ENCODE results near the gene MEP1B. TPM values are rescaled to one million over a fixed set of nuclear protein-coding genes. Genes with fewer than 3 reads are reported as not detected.
A peak's percentile ranks its signal among the peaks of the same experiment; 100 is the strongest.

The MEP1B gene
- total RNA-seq, 1 donor = not detected

- no peak for DNase-seq (ENCODE audit: low read depth)
- no peak overlapping the region for H3K4me3 ChIP-seq (ENCODE audit: low read depth, low read length)
- TF ChIP-seq, protein P1, sequence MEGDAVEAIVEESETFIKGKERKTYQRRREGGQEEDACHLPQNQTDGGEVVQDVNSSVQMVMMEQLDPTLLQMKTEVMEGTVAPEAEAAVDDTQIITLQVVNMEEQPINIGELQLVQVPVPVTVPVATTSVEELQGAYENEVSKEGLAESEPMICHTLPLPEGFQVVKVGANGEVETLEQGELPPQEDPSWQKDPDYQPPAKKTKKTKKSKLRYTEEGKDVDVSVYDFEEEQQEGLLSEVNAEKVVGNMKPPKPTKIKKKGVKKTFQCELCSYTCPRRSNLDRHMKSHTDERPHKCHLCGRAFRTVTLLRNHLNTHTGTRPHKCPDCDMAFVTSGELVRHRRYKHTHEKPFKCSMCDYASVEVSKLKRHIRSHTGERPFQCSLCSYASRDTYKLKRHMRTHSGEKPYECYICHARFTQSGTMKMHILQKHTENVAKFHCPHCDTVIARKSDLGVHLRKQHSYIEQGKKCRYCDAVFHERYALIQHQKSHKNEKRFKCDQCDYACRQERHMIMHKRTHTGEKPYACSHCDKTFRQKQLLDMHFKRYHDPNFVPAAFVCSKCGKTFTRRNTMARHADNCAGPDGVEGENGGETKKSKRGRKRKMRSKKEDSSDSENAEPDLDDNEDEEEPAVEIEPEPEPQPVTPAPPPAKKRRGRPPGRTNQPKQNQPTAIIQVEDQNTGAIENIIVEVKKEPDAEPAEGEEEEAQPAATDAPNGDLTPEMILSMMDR (IDR thresholded peaks at IDR 0.05; ENCODE audit: insufficient read depth, low read length) = no peak
Measured at GRCh38 chr18:32252141-32252860, 62.5 kb downstream of the MEP1B start.

GRCh38 chr18:32255570-32255969 is 65.7 kb downstream of the MEP1B start:
- H3K4me3 ChIP-seq (ENCODE audit: low read depth, low read length) = no peak overlapping the region
- DNase-seq (ENCODE audit: low read depth) = no peak
- TF ChIP-seq, protein P1 (IDR thresholded peaks at IDR 0.05; ENCODE audit: insufficient read depth, low read length) = no peak

DNA sequence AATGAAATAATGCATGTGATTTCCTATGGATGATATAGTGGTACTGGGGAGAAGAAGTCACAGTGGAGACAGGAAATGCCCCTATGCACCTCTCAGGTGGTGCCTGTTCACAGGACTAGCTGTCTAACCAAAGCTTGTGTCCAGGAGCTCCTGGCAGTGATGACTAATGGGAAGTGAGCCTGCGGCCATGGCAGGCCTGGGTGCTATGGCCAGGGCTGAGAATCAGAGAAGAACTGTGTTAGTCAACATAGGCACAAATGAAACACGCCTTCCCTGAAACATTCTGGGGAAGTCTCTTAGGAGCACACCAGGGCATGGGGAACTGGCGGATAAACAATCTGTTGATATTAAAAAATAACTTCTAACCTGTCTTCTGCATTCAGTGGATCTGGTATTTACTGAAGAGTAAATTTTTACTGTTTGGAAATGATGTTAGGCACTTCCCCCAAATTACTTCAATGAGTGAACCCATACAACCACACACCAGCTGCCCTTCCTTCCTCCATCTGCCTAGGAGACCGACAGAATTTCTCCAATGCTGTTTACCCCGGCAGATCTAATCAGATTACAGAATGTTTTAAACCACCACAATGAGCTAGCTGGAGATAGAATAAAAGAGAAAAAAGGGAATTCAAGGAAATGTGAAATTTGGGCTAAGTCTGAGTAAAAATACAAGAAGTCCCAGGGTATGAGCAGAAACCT is 67.4 kb downstream of the MEP1B start:
- no peak overlapping the region for H3K4me3 ChIP-seq (ENCODE audit: low read depth, low read length)
- no peak for DNase-seq (ENCODE audit: low read depth)
- TF ChIP-seq, protein P1 (IDR thresholded peaks at IDR 0.05; ENCODE audit: insufficient read depth, low read length) = no peak

DNA sequence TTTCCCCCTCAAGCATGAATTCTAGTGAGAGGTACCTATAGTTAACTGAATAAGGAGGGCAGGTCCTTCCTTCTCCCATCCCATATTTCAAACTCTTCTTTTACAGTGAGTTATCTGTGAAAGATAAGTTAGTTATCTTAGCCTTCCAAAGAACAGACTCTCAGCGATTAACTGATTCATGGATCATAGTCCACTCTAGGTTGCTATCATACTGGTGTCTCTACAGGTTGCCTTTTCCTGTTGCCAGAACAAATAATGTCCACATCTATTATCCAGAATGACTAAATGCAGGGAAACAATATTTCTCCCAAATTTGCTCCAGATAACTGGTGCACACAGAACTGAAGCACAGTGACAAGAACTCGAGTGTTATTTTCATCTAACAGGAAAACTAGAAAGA is 68.3 kb downstream of the MEP1B start:
- DNase-seq (ENCODE audit: low read depth) = no peak
- no peak overlapping the region for H3K4me3 ChIP-seq (ENCODE audit: low read depth, low read length)
- TF ChIP-seq, protein P1 (IDR thresholded peaks at IDR 0.05; ENCODE audit: insufficient read depth, low read length) = no peak

DNA sequence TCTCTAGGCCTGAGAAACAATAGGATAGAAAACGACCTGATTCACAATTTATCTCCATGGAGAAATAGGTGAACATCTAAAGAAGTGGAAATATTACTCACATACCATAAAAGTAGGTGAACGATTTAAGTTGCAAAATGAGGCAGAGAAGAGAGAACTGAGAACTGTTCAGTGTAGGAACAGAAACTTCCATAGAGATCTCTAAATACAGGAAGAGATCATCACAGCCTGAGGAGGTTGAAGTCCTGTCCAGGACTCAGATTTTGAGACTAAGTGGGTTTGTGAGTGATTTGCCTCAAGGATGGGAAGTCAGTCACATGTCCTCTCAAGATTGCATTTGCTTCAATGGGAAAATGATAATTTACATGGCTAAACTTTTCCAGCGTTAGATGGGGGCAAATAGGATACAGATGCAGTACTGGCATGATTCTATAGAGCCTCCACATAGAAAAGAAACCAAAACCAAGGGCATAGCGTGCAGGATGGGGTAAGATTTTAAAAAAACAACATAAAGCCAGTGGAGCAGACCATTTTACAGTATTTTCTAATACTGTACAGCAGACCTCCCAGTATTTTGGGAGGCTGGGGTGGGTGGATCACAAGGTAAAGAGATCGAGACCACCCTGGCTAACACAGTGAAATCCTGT is 68.8 kb downstream of the MEP1B start:
- TF ChIP-seq, protein P1 (IDR thresholded peaks at IDR 0.05; ENCODE audit: insufficient read depth, low read length) = no peak
- DNase-seq (ENCODE audit: low read depth) = no peak
- no peak overlapping the region for H3K4me3 ChIP-seq (ENCODE audit: low read depth, low read length)

DNA sequence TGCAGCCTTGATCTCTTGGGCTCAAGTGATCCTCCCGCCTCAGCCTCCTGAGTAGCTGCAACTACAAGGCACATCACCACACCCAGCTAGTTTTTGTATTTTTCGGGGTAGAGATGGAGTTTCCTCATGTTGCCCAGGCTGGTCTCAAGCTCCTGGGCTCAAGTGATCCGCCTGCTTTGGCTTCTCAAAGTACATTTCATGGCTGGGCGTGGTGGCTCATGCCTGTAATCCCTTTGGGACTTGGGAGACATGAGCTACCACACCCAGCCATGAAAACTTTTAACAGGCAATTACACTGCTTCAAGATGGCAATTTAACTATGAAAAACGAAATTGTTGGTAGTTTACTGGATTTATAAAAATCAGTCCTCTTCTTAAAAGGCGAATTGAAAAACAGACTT is 69.7 kb downstream of the MEP1B start:
- peak; percentile 8 for DNase-seq (ENCODE audit: low read depth)
- no peak overlapping the region for H3K4me3 ChIP-seq (ENCODE audit: low read depth, low read length)
- TF ChIP-seq, protein P1 (IDR thresholded peaks at IDR 0.05; ENCODE audit: insufficient read depth, low read length) = no peak
